GM23338 (cell line): ENCODE results near the gene SEC14L1. TPM values are rescaled to one million over a fixed set of nuclear protein-coding genes. Genes with fewer than 3 reads are reported as not detected.

Source experiments
- ATAC-seq: fragments of 200-7000 bp; cut with Tn5 transposase; 3 replicates; pipeline ENCODE4 v1.9.1; 2020
- DNase-seq: peaks from one replicate; pipeline ENCODE4 v3.0.0-alpha.2; 2015; ENCODE audit warnings: low spot score
- H2AFZ ChIP-seq: fragments of 200-600 bp; sonication (generic); 2 replicates; pipeline ENCODE4 v1.8.0; 2016; ENCODE audit warnings: antibody characterized with exemption, mild to moderate bottlenecking, moderate library complexity
- H3F3A ChIP-seq: fragments of 200-600 bp; sonication (generic); replicated peaks from 2 replicates; pipeline ENCODE4 v1.8.0; 2017; ENCODE audit warnings: antibody characterized with exemption, mixed run types, low read depth
- H3K27ac ChIP-seq: fragments of 200-600 bp; sonication (generic); 2 replicates; pipeline ENCODE4 v1.6.1; 2016; ENCODE audit warnings: low read depth
- H3K27me3 ChIP-seq: fragments of 200-600 bp; sonication (generic); 2 replicates; pipeline ENCODE4 v1.8.0; 2016; ENCODE audit warnings: mild to moderate bottlenecking, mixed run types, moderate library complexity; ENCODE audit not compliant: insufficient read depth
- H3K36me3 ChIP-seq: fragments of 200-600 bp; sonication (generic); 2 replicates; pipeline ENCODE4 v1.8.0; 2016; ENCODE audit warnings: mild to moderate bottlenecking; ENCODE audit not compliant: insufficient read depth
- H3K4me1 ChIP-seq: fragments of 200-600 bp; sonication (generic); 2 replicates; pipeline ENCODE4 v1.8.0; 2016; ENCODE audit warnings: mild to moderate bottlenecking, moderate library complexity; ENCODE audit not compliant: insufficient read depth
- H3K4me2 ChIP-seq: fragments of 200-600 bp; sonication (generic); 2 replicates; pipeline ENCODE4 v1.7.1; 2017; ENCODE audit warnings: mixed run types
- H3K4me3 ChIP-seq: fragments of 200-600 bp; sonication (generic); 2 replicates; pipeline ENCODE4 v1.6.1; 2016; ENCODE audit warnings: mixed run types
- H3K79me2 ChIP-seq: fragments of 200-600 bp; sonication (generic); replicated peaks from 2 replicates; pipeline ENCODE4 v1.8.0; 2017; ENCODE audit warnings: mild to moderate bottlenecking; ENCODE audit not compliant: insufficient read depth
- H3K9me2 ChIP-seq: fragments of 200-600 bp; sonication (generic); 2 replicates; pipeline ENCODE4 v1.8.0; 2017; ENCODE audit not compliant: insufficient read depth
- H4K20me1 ChIP-seq: fragments of 200-600 bp; sonication (generic); replicated peaks from 2 replicates; pipeline ENCODE4 v1.8.0; 2017; ENCODE audit warnings: mild to moderate bottlenecking; ENCODE audit not compliant: insufficient read depth
- H3K27ac Mint-ChIP-seq: 2 replicates; pipeline ENCODE4 v1.8.0; 2020; ENCODE audit warnings: inconsistent platforms, mild to moderate bottlenecking, moderate library complexity, mixed read lengths
- H3K27me3 Mint-ChIP-seq: 3 replicates; pipeline ENCODE4 v1.8.0; 2022; ENCODE audit warnings: low read depth, mild to moderate bottlenecking, moderate library complexity, mixed read lengths, inconsistent platforms; ENCODE audit not compliant: insufficient read depth, poor library complexity
- H3K36me3 Mint-ChIP-seq: 3 replicates; pipeline ENCODE4 v1.8.0; 2021; ENCODE audit warnings: low read depth, mild to moderate bottlenecking, inconsistent platforms, moderate library complexity, mixed read lengths
- H3K4me1 Mint-ChIP-seq: 3 replicates; pipeline ENCODE4 v1.8.0; 2020; ENCODE audit warnings: mild to moderate bottlenecking, inconsistent platforms, mixed read lengths
- H3K4me3 Mint-ChIP-seq: 3 replicates; pipeline ENCODE4 v1.8.0; 2021; ENCODE audit warnings: moderate library complexity, mild to moderate bottlenecking, inconsistent platforms, mixed read lengths
- H3K9me3 Mint-ChIP-seq: 3 replicates; pipeline ENCODE4 v1.8.0; 2020; ENCODE audit warnings: moderate library complexity, mild to moderate bottlenecking, inconsistent platforms, mixed read lengths
- CREB1 ChIP-seq: fragments of 250-450 bp; sonication (Bioruptor Pico); IDR thresholded peaks from 2 replicates; pipeline ENCODE4 v1.5.0; 2020; ENCODE audit warnings: low read depth, mild to moderate bottlenecking, moderate library complexity
- EZH2 ChIP-seq: fragments of 200-600 bp; sonication (generic); IDR thresholded peaks from one replicate; pipeline ENCODE4 v1.8.0; 2017; ENCODE audit warnings: antibody characterized with exemption, mild to moderate bottlenecking, low read depth; ENCODE audit not compliant: unreplicated experiment
- EZH2phosphoT487 ChIP-seq: fragments of 200-600 bp; sonication (generic); IDR thresholded peaks from one replicate; pipeline ENCODE4 v1.8.1; 2018; ENCODE audit warnings: antibody characterized with exemption; ENCODE audit not compliant: unreplicated experiment
- JUNB ChIP-seq: IDR thresholded peaks from one replicate; pipeline ENCODE4 v1.6.1; 2016; ENCODE audit warnings: antibody characterized with exemption; ENCODE audit not compliant: unreplicated experiment
- NANOG ChIP-seq: IDR thresholded peaks from 2 replicates; pipeline ENCODE4 v1.6.1; 2016; ENCODE audit warnings: antibody characterized with exemption, borderline replicate concordance
- POLR2AphosphoS5 ChIP-seq: IDR thresholded peaks from 2 replicates; pipeline ENCODE4 v1.6.1; 2016; ENCODE audit warnings: antibody characterized with exemption, low read depth
- STAT1 ChIP-seq: IDR thresholded peaks from one replicate; pipeline ENCODE4 v1.6.1; 2016; ENCODE audit warnings: antibody characterized with exemption; ENCODE audit not compliant: unreplicated experiment
- ZNF114 ChIP-seq: fragments of 250-450 bp; sonication (Bioruptor Pico); IDR thresholded peaks from 2 replicates; pipeline ENCODE4 v1.5.0; 2020; ENCODE audit warnings: mild to moderate bottlenecking, moderate library complexity
- ZNF331 ChIP-seq: fragments of 250-450 bp; sonication (Bioruptor Pico); IDR thresholded peaks from 2 replicates; pipeline ENCODE4 v1.5.0; 2020; ENCODE audit warnings: low read depth, mild to moderate bottlenecking, moderate library complexity
- polyA plus RNA-seq: library from polyadenylated mRNA; unstranded; fragments of >200 nt; fragmentation: Nextera tagmentation; extraction: Ambion mirVana; gene quantifications from 2 replicates; pipeline ENCODE4 v1.2.1, GENCODE V29; 2016
- total RNA-seq: library from RNA; depleted of rRNA; stranded (reverse); fragments of >200 nt; shearing (Covaris generic); gene quantifications from 2 replicates; pipeline ENCODE4 v1.2.3, GENCODE V29; 2014
- TF ChIP-seq, protein P1 (sequence below): IDR thresholded peaks from one replicate; pipeline ENCODE4 v1.6.1; 2018; ENCODE audit warnings: antibody characterized with exemption; ENCODE audit not compliant: unreplicated experiment
- TF ChIP-seq, protein P2 (sequence below): IDR thresholded peaks from 2 replicates; pipeline ENCODE4 v1.6.1; 2016; ENCODE audit warnings: antibody characterized with exemption
- TF ChIP-seq, protein P3 (sequence below), 2 experiments: fragments of 200-600 bp in 1 of 2; sonication (generic) in 1 of 2; conservative IDR thresholded peaks; 2 replicates each; pipeline versions ENCODE4 v1.5.1 to v1.6.1; 2016 to 2017; ENCODE audit warnings: antibody characterized with exemption in 2 of 2, low read depth in 2 of 2, mild to moderate bottlenecking in 2 of 2, moderate library complexity in 1 of 2
- TF ChIP-seq, protein P4 (sequence below): fragments of 250-450 bp; sonication (Bioruptor Pico); IDR thresholded peaks from 2 replicates; pipeline ENCODE4 v1.5.0; 2020; ENCODE audit warnings: mild to moderate bottlenecking, moderate library complexity

The SEC14L1 gene
- total and polyA plus RNA-seq, 2 experiments from 2014 or later: 26.8 to 54.8 TPM

DNA sequence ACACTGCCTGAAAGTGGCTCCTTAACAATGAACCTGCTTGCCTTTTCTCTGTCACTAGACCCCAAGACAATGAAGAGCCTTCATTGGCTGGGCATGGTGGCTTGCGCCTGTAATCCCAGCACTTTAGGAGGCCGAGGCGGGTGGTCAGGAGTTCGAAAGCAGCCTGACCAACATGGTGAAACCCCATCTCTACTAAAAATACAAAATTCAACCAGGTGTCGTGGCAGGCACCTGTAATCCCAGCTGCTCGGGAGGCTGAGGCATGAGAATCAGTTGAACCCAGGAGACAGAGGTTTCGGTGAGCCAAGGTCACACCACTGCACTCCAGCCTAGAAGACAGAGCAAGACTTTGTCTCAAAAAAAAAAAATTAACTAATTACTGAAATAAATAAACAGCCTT, 45.3 kb upstream of the SEC14L1 start:
- Mint-ChIP-seq H3K27me3 (peaks cover 11% of the 10 kb centered on the region), H3K36me3 (peaks cover 74% of the 10 kb centered on the region), H3K27ac (no peak overlapping the region), H3K4me3 (no peak overlapping the region), H3K4me1 (peaks cover 15% of the 10 kb centered on the region), H3K9me3 (no peaks in the 10 kb centered on the region)
- H3K36me3 ChIP-seq: peaks cover 5% of the 10 kb centered on the region; the same call in 1 of the 2 replicates
- ATAC-seq (no peak), DNase-seq (no peak)
- H3K4me3 ChIP-seq: no peak overlapping the region
- no peaks in the 10 kb centered on the region; the same call in 1 of the 2 replicates for H4K20me1 ChIP-seq
- H3K9me2 ChIP-seq: no peaks in the 10 kb centered on the region
- no peak overlapping the region for H3K4me2 ChIP-seq
- no peaks in the 10 kb centered on the region for H3K79me2 ChIP-seq
- TF ChIP-seq EZH2: no peak
- no peak for TF ChIP-seq STAT1
- TF ChIP-seq CREB1 (CRISPR knock-in tag): no peak
- TF ChIP-seq ZNF331 (CRISPR knock-in tag): no peak
- no peak for TF ChIP-seq ZNF114 (CRISPR knock-in tag)
- TF ChIP-seq JUNB: no peak
- no peak for TF ChIP-seq POLR2AphosphoS5
- TF ChIP-seq NANOG: no peak
- TF ChIP-seq EZH2phosphoT487: no peak
- TF ChIP-seq, protein P1, sequence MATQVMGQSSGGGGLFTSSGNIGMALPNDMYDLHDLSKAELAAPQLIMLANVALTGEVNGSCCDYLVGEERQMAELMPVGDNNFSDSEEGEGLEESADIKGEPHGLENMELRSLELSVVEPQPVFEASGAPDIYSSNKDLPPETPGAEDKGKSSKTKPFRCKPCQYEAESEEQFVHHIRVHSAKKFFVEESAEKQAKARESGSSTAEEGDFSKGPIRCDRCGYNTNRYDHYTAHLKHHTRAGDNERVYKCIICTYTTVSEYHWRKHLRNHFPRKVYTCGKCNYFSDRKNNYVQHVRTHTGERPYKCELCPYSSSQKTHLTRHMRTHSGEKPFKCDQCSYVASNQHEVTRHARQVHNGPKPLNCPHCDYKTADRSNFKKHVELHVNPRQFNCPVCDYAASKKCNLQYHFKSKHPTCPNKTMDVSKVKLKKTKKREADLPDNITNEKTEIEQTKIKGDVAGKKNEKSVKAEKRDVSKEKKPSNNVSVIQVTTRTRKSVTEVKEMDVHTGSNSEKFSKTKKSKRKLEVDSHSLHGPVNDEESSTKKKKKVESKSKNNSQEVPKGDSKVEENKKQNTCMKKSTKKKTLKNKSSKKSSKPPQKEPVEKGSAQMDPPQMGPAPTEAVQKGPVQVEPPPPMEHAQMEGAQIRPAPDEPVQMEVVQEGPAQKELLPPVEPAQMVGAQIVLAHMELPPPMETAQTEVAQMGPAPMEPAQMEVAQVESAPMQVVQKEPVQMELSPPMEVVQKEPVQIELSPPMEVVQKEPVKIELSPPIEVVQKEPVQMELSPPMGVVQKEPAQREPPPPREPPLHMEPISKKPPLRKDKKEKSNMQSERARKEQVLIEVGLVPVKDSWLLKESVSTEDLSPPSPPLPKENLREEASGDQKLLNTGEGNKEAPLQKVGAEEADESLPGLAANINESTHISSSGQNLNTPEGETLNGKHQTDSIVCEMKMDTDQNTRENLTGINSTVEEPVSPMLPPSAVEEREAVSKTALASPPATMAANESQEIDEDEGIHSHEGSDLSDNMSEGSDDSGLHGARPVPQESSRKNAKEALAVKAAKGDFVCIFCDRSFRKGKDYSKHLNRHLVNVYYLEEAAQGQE: no peak
- TF ChIP-seq, protein P2, sequence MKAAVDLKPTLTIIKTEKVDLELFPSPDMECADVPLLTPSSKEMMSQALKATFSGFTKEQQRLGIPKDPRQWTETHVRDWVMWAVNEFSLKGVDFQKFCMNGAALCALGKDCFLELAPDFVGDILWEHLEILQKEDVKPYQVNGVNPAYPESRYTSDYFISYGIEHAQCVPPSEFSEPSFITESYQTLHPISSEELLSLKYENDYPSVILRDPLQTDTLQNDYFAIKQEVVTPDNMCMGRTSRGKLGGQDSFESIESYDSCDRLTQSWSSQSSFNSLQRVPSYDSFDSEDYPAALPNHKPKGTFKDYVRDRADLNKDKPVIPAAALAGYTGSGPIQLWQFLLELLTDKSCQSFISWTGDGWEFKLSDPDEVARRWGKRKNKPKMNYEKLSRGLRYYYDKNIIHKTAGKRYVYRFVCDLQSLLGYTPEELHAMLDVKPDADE: no peak
- TF ChIP-seq, protein P3, sequence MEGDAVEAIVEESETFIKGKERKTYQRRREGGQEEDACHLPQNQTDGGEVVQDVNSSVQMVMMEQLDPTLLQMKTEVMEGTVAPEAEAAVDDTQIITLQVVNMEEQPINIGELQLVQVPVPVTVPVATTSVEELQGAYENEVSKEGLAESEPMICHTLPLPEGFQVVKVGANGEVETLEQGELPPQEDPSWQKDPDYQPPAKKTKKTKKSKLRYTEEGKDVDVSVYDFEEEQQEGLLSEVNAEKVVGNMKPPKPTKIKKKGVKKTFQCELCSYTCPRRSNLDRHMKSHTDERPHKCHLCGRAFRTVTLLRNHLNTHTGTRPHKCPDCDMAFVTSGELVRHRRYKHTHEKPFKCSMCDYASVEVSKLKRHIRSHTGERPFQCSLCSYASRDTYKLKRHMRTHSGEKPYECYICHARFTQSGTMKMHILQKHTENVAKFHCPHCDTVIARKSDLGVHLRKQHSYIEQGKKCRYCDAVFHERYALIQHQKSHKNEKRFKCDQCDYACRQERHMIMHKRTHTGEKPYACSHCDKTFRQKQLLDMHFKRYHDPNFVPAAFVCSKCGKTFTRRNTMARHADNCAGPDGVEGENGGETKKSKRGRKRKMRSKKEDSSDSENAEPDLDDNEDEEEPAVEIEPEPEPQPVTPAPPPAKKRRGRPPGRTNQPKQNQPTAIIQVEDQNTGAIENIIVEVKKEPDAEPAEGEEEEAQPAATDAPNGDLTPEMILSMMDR (conservative IDR thresholded peaks at IDR 0.05; ENCODE audit: low read depth in 2 of 2): no peak
- TF ChIP-seq, protein P4, sequence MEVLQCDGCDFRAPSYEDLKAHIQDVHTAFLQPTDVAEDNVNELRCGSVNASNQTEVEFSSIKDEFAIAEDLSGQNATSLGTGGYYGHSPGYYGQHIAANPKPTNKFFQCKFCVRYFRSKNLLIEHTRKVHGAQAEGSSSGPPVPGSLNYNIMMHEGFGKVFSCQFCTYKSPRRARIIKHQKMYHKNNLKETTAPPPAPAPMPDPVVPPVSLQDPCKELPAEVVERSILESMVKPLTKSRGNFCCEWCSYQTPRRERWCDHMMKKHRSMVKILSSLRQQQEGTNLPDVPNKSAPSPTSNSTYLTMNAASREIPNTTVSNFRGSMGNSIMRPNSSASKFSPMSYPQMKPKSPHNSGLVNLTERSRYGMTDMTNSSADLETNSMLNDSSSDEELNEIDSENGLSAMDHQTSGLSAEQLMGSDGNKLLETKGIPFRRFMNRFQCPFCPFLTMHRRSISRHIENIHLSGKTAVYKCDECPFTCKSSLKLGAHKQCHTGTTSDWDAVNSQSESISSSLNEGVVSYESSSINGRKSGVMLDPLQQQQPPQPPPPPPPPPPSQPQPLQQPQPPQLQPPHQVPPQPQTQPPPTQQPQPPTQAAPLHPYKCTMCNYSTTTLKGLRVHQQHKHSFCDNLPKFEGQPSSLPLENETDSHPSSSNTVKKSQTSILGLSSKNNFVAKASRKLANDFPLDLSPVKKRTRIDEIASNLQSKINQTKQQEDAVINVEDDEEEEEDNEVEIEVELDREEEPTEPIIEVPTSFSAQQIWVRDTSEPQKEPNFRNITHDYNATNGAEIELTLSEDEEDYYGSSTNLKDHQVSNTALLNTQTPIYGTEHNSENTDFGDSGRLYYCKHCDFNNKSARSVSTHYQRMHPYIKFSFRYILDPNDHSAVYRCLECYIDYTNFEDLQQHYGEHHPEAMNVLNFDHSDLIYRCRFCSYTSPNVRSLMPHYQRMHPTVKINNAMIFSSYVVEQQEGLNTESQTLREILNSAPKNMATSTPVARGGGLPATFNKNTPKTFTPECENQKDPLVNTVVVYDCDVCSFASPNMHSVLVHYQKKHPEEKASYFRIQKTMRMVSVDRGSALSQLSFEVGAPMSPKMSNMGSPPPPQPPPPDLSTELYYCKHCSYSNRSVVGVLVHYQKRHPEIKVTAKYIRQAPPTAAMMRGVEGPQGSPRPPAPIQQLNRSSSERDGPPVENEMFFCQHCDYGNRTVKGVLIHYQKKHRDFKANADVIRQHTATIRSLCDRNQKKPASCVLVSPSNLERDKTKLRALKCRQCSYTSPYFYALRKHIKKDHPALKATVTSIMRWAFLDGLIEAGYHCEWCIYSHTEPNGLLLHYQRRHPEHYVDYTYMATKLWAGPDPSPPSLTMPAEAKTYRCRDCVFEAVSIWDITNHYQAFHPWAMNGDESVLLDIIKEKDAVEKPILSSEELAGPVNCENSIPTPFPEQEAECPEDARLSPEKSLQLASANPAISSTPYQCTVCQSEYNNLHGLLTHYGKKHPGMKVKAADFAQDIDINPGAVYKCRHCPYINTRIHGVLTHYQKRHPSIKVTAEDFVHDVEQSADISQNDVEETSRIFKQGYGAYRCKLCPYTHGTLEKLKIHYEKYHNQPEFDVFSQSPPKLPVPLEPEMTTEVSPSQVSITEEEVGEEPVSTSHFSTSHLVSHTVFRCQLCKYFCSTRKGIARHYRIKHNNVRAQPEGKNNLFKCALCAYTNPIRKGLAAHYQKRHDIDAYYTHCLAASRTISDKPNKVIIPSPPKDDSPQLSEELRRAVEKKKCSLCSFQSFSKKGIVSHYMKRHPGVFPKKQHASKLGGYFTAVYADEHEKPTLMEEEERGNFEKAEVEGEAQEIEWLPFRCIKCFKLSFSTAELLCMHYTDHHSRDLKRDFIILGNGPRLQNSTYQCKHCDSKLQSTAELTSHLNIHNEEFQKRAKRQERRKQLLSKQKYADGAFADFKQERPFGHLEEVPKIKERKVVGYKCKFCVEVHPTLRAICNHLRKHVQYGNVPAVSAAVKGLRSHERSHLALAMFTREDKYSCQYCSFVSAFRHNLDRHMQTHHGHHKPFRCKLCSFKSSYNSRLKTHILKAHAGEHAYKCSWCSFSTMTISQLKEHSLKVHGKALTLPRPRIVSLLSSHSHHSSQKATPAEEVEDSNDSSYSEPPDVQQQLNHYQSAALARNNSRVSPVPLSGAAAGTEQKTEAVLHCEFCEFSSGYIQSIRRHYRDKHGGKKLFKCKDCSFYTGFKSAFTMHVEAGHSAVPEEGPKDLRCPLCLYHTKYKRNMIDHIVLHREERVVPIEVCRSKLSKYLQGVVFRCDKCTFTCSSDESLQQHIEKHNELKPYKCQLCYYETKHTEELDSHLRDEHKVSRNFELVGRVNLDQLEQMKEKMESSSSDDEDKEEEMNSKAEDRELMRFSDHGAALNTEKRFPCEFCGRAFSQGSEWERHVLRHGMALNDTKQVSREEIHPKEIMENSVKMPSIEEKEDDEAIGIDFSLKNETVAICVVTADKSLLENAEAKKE (CRISPR knock-in tag): no peak
- no peak overlapping the region for H2AFZ ChIP-seq
- H3K27ac ChIP-seq: no peak overlapping the region
- H3F3A ChIP-seq: no peaks in the 10 kb centered on the region
- peaks cover 6% of the 10 kb centered on the region; the same call in 1 of the 2 replicates for H3K4me1 ChIP-seq
- H3K27me3 ChIP-seq: no peaks in the 10 kb centered on the region
